HG02973 (cell line): ENCODE data around the gene PDE8A.
"Not testable (repeated sequence)": the region's sequence is repeated elsewhere in the genome, so short reads cannot be mapped to it uniquely, and the experiment has no call there.

ENCODE experiments used
- ATAC-seq: cut with Tn5 transposase; IDR thresholded peaks from one replicate; pipeline ENCODE4 v1.9.1; 2021; ENCODE audit warnings: moderate library complexity; ENCODE audit not compliant: unreplicated experiment

PDE8A gene

GRCh38 chr15:85008474-85009260 lies 27.0 kb downstream of the PDE8A start:
- no peak for ATAC-seq

DNA sequence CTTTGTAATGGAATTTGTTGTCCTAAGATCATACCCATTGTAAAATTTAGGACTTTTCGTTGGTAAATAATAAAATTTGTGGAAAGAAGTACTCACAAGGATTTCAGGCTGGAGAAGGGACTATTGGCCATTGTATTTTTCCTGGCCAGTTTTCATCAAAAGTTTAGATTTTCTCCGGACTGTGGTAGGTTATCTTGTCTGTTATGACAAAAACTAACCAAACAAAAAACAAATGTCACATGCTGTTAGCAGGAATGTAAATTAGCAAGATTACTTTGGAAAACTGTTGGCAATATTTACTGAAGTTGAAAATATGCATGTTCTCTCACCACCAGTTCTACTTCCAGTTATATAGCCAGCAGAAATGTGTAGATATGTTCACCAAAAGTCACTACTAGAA lies 27.8 kb downstream of the PDE8A start:
- no peak for ATAC-seq

DNA sequence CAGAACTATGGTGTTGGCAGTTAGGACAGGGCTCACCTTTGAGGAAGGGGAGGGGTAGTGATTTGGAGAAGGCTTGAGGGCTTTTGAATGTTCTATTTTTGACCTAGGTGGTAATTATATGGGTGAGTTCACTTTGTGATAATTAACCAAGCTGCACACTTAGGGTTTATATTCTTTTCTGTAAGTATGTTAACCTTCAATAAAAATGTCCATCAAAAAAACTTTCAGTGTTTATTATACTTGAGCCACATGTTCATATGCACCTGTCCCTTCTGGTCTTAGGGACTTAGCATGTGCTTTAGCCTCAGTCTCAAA lies 28.4 kb downstream of the PDE8A start:
- no peak for ATAC-seq

GRCh38 chr15:85010386-85011159 lies 28.9 kb downstream of the PDE8A start:
- no peak for ATAC-seq

GRCh38 chr15:85011160-85011571 lies 29.5 kb downstream of the PDE8A start:
- ATAC-seq, result no peak

DNA sequence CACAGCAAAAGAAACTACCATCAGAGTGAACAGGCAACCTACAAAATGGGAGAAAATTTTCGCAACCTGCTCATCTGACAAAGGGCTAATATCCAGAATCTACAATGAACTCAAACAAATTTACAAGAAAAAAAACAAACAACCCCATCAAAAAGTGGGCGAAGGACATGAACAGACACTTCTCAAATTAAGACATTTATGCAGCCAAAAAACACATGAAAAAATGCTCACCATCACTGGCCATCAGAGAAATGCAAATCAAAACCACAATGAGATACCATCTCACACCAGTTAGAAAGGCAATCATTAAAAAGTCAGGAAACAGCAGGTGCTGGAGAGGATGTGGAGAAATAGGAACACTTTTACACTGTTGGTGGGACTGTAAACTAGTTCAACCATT lies 30.1 kb downstream of the PDE8A start:
- not testable (repeated sequence) for ATAC-seq

- no peak for ATAC-seq
These were observed 32.1 kb downstream of the PDE8A start for GRCh38 chr15:85013785-85014184.

- ATAC-seq, result no peak
These were observed 33.3 kb downstream of the PDE8A start for GRCh38 chr15:85014932-85015331.

DNA sequence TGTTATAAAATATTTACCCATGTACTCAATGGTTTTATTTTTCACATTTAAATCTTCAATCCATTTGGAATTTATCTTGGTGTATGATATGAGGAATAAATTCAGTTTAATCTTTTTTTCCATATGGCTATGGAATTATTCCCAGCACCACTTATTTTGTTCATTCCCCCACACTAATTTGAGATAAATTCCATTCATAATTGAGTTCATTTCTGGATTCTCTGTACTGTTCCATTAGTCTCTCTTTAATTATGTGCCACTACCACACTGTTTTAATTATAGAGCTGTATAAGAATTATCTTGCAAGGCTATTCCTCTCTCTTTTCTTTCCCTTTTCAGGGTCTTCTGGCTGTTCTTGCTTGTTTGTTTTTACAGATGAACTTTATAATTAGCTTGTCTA lies 34.6 kb downstream of the PDE8A start:
- no peak for ATAC-seq

- ATAC-seq, result no peak
These were observed 38.3 kb downstream of the PDE8A start for GRCh38 chr15:85019815-85020590.

DNA sequence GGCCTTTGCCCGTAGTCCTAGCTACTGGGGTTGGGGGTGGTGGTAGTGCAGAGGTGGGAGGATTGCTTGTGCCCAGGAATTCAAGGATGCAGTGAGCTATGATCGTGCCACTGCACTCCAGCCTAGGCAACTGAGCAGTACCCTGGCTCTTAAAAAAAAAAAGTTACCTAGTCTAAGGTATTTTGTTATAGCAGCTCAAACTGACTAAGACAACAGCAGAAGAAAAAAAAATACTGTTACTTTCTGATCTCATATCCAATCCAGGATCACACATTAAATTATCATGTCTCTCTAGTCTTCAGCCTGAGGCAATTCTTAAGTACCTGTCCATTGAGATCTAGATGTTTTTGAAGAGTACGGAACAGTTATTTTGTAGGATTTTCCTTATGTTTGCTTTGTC lies 39.8 kb downstream of the PDE8A start:
- ATAC-seq, result no peak

DNA sequence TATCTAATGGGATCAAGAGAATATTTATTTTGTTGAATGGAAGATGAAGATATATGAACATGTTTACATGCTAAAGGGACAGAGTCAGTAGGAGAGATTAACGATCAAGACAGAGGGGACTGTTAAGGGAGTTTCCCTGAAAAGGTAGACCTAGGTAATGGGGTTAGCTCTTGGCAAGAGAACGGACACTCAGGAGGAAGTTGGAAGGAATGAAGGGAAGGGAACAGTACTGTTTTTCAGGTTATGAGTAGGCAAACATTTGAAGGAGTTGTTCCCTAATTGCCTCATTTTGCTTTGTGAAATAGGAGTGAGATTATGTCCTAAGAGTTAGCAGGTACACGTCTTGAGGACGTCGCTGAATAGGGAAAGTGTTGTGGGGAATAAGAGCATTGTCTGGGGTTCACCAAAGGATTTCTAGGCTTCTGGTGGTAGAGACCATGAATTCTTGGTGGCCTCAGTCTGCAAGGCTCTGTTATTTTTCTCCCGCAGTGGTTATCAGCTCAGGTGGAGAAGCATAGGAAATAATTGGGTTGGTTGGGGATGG lies 41.3 kb downstream of the PDE8A start:
- ATAC-seq, result no peak

DNA sequence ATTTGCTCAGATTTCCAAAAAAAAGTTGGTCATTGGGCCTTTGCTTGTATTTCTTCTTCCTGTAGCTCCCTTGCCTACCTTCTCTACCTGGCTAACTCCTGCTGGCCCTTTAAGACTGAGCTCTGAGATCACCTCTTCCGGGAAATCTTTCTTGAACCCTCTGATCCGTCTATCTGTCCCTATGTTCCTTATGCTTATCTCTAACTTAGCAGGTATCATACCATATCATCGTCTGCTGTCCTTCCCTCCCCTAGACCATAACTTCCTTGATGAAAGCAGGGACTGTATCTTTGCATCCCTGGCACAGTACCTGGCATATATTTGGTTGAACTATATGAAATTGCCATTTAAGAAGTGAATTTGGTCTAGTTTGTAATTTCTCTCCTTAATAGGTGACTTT lies 42.3 kb downstream of the PDE8A start:
- no peak for ATAC-seq

GRCh38 chr15:85024509-85025336 lies 43.1 kb downstream of the PDE8A start:
- no peak for ATAC-seq

GRCh38 chr15:85025516-85026251 lies 44.0 kb downstream of the PDE8A start:
- ATAC-seq, result no peak

GRCh38 chr15:85026304-85027032 lies 44.8 kb downstream of the PDE8A start:
- ATAC-seq, result no peak

DNA sequence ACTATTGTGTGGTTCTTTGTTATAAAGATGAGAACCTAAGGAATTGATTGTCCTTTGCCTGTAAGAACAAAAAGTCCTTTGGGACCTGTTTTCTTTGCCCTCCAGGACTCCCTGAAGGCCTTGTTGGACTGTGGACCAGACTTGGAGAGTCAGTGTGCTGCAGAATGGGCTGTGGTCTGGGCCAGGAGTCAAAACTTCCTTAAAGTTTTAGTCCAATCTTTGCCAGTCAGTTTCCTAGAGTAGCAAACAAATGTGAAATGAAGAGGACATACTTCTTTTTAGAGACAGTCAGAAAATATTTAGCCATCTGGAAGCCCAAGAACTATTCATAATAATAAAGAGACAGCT lies 45.4 kb downstream of the PDE8A start:
- no peak for ATAC-seq

- ATAC-seq, result no peak
These were observed 45.8 kb downstream of the PDE8A start for GRCh38 chr15:85027421-85027820.

DNA sequence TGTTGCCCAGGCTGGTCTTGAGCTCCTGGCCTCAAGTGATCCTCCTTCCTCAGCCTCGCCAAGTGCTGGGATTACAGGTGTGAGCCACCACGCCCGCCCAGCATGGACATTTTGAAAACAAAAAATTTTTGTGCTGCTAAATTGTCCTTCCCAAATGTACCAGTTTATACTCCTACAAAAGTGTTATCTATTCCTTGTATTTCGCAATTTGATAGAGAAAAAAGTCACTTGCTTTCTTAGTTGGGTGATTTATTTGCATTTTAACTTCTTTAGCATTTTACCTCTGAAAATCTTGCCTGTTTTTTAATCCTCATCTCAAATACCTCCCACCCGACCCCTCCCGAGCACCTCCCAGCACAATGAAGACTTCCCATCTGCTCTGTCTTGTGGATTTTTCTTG lies 46.8 kb downstream of the PDE8A start:
- no peak for ATAC-seq
